ENCODE data around the gene PEX14. TPM values are rescaled to one million over a fixed set of nuclear protein-coding genes. Genes with fewer than 3 reads are reported as not detected.

PEX14 gene
- total RNA-seq, 2 experiments from 2014 or later: 13.3 to 14.8 TPM

DNA sequence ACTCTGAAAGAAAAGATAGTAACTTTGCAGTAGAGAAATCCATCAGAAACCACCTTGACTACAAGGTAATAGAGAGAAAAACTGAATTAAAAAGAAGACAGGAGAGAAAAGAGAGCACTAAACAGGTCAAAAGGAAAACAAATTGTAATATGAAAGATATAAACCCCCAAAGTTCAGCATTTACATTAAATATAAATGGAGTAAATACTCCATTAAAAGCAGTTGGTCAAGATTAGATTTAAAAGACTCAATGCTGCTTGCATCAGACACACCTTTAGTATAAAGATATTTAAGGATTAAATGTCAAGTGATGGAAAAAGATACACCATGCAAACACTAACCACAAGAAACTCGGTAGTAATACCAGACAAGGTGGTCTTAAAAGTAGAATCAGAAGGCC, 110.5 kb downstream of the PEX14 start:
- no peak overlapping the region for H3K4me3 ChIP-seq (ENCODE audit: low read length)
- H3K27ac ChIP-seq (ENCODE audit: low read depth in 1 of 2, low read length in 2 of 2): no peak overlapping the region
- no peak for ATAC-seq (ENCODE audit: poor library complexity)
- H3K4me1 ChIP-seq (ENCODE audit: insufficient read depth, low read length): no peaks in the 10 kb centered on the region
- TF ChIP-seq CTCF (IDR thresholded peaks at IDR 0.05): no peak
- H3K36me3 ChIP-seq (ENCODE audit: insufficient read depth, low read length): no peaks in the 10 kb centered on the region
- ChIA-PET POLR2A (no interaction called here), CTCF (no interaction called here)
- Mint-ChIP-seq H3K27ac (no peak overlapping the region), H3K27me3 (no peaks in the 10 kb centered on the region), H3K36me3 (ENCODE audit: low read depth) (peaks cover 12% of the 10 kb centered on the region), H3K4me1 (ENCODE audit: low read depth) (no peaks in the 10 kb centered on the region), H3K9me3 (no peaks in the 10 kb centered on the region), H3K4me3 (no peak overlapping the region)
- H3K9me3 ChIP-seq (ENCODE audit: control insufficient read depth in 1 of 2, insufficient read depth in 1 of 2, low read length in 2 of 2): no peaks in the 10 kb centered on the region
- intact Hi-C loops (cut with DNase I, micrococcal nuclease): no loop called here
- H3K27me3 ChIP-seq (ENCODE audit: control insufficient read depth in 1 of 2, insufficient read depth in 2 of 2, low read length in 2 of 2): no peaks in the 10 kb centered on the region
- DNase-seq: no peak

- Mint-ChIP-seq H3K4me3 (no peak overlapping the region), H3K36me3 (ENCODE audit: low read depth) (peaks cover 9% of the 10 kb centered on the region), H3K27me3 (no peaks in the 10 kb centered on the region), H3K4me1 (ENCODE audit: low read depth) (no peaks in the 10 kb centered on the region), H3K9me3 (no peaks in the 10 kb centered on the region), H3K27ac (no peak overlapping the region)
- intact Hi-C loops (cut with DNase I, micrococcal nuclease): no loop called here
- Histone ChIP-seq H3K9me3 (ENCODE audit: control insufficient read depth in 1 of 2, insufficient read depth in 1 of 2, low read length in 2 of 2) (no peaks in the 10 kb centered on the region), H3K4me3 (ENCODE audit: low read length) (no peak overlapping the region), H3K4me1 (ENCODE audit: insufficient read depth, low read length) (no peaks in the 10 kb centered on the region), H3K36me3 (ENCODE audit: insufficient read depth, low read length) (no peaks in the 10 kb centered on the region), H3K27me3 (ENCODE audit: control insufficient read depth in 1 of 2, insufficient read depth in 2 of 2, low read length in 2 of 2) (no peaks in the 10 kb centered on the region), H3K27ac (ENCODE audit: low read depth in 1 of 2, low read length in 2 of 2) (no peak overlapping the region)
- ChIA-PET POLR2A (no interaction called here), CTCF (no interaction called here)
- DNase-seq (no peak), ATAC-seq (ENCODE audit: poor library complexity) (no peak)
- TF ChIP-seq CTCF (IDR thresholded peaks at IDR 0.05): no peak
Measured at GRCh38 chr1:10586125-10586524, 111.4 kb downstream of the PEX14 start.

GRCh38 chr1:10588640-10589039, 113.9 kb downstream of the PEX14 start:
- intact Hi-C loops (cut with DNase I, micrococcal nuclease): no loop called here
- CTCF ChIA-PET: no interaction called here
- Histone ChIP-seq H3K4me3 (ENCODE audit: low read length) (no peak overlapping the region), H3K27ac (ENCODE audit: low read depth in 1 of 2, low read length in 2 of 2) (no peak overlapping the region), H3K36me3 (ENCODE audit: insufficient read depth, low read length) (no peaks in the 10 kb centered on the region), H3K4me1 (ENCODE audit: insufficient read depth, low read length) (no peaks in the 10 kb centered on the region), H3K9me3 (ENCODE audit: control insufficient read depth in 1 of 2, insufficient read depth in 1 of 2, low read length in 2 of 2) (no peaks in the 10 kb centered on the region), H3K27me3 (ENCODE audit: control insufficient read depth in 1 of 2, insufficient read depth in 2 of 2, low read length in 2 of 2) (no peaks in the 10 kb centered on the region)
- H3K9me3 Mint-ChIP-seq: no peaks in the 10 kb centered on the region
- no peaks in the 10 kb centered on the region for H3K4me1 Mint-ChIP-seq (ENCODE audit: low read depth)
- TF ChIP-seq CTCF (IDR thresholded peaks at IDR 0.05): no peak
- no peak overlapping the region for H3K27ac Mint-ChIP-seq
- H3K27me3 Mint-ChIP-seq: no peaks in the 10 kb centered on the region
- POLR2A ChIA-PET: no interaction called here
- no peak overlapping the region for H3K4me3 Mint-ChIP-seq
- peaks cover 9% of the 10 kb centered on the region for H3K36me3 Mint-ChIP-seq (ENCODE audit: low read depth)
- DNase-seq (no peak), ATAC-seq (ENCODE audit: poor library complexity) (no peak)
